ENCODE data around the gene AVPI1. TPM values are rescaled to one million over a fixed set of nuclear protein-coding genes. Genes with fewer than 3 reads are reported as not detected.

The AVPI1 gene
- total and polyA plus RNA-seq, 2 of the 13 experiments (the other 11 are each of a cell fraction or from before 2014, with no cell fraction given), result 39.8 to 61.2 TPM

- TF ChIP-seq PRDM4 (CRISPR knock-in tag; IDR thresholded peaks at IDR 0.05; ENCODE audit: borderline replicate concordance) (no peak), CC2D1A (CRISPR knock-in tag; IDR thresholded peaks at IDR 0.05) (no peak), ATM (IDR thresholded peaks at IDR 0.05; ENCODE audit: borderline replicate concordance) (no peak), SAP130 (CRISPR knock-in tag; IDR thresholded peaks at IDR 0.05; ENCODE audit: low read depth) (peak; percentile 51; the same call in 1 of the 2 replicates), SCMH1 (CRISPR knock-in tag; IDR thresholded peaks at IDR 0.05; ENCODE audit: borderline replicate concordance) (no peak), ONECUT2 (CRISPR knock-in tag; IDR thresholded peaks at IDR 0.05) (no peak), ZNF337 (CRISPR knock-in tag; IDR thresholded peaks at IDR 0.05; ENCODE audit: borderline replicate concordance, low read depth) (no peak), ZNF484 (CRISPR knock-in tag; IDR thresholded peaks at IDR 0.05; ENCODE audit: borderline replicate concordance, low read depth) (no peak), AHR (CRISPR knock-in tag; IDR thresholded peaks at IDR 0.05) (no peak), ZNF557 (CRISPR knock-in tag; IDR thresholded peaks at IDR 0.05) (no peak), ZNF607 (CRISPR knock-in tag; IDR thresholded peaks at IDR 0.05; ENCODE audit: borderline replicate concordance) (0 out of 2 replicates have a peak, but pooled peaks have one; percentile 9), POLR2A (IDR thresholded peaks at IDR 0.05; ENCODE audit: insufficient read depth in 1 of 2, low read depth in 2 of 2, low read length in 2 of 2) (peak in 1 of 2 experiments; percentile 54; a peak in 3 of 4 replicates), ELF4 (CRISPR knock-in tag; IDR thresholded peaks at IDR 0.05; ENCODE audit: borderline replicate concordance) (0 out of 2 replicates have a peak, but pooled peaks have one; percentile 33), TP53 (CRISPR knock-in tag; conservative IDR thresholded peaks at IDR 0.05) (0 out of 2 replicates have a peak, but pooled peaks have one; percentile 8), MNT (IDR thresholded peaks at IDR 0.05) (no peak), ZBTB1 (CRISPR knock-in tag; IDR thresholded peaks at IDR 0.05; ENCODE audit: borderline replicate concordance) (no peak), RXRB (CRISPR knock-in tag; IDR thresholded peaks at IDR 0.05; ENCODE audit: borderline replicate concordance) (0 out of 2 replicates have a peak, but pooled peaks have one; percentile 23), SP4 (CRISPR knock-in tag; IDR thresholded peaks at IDR 0.05) (no peak)
- TF ChIP-seq, protein P1, sequence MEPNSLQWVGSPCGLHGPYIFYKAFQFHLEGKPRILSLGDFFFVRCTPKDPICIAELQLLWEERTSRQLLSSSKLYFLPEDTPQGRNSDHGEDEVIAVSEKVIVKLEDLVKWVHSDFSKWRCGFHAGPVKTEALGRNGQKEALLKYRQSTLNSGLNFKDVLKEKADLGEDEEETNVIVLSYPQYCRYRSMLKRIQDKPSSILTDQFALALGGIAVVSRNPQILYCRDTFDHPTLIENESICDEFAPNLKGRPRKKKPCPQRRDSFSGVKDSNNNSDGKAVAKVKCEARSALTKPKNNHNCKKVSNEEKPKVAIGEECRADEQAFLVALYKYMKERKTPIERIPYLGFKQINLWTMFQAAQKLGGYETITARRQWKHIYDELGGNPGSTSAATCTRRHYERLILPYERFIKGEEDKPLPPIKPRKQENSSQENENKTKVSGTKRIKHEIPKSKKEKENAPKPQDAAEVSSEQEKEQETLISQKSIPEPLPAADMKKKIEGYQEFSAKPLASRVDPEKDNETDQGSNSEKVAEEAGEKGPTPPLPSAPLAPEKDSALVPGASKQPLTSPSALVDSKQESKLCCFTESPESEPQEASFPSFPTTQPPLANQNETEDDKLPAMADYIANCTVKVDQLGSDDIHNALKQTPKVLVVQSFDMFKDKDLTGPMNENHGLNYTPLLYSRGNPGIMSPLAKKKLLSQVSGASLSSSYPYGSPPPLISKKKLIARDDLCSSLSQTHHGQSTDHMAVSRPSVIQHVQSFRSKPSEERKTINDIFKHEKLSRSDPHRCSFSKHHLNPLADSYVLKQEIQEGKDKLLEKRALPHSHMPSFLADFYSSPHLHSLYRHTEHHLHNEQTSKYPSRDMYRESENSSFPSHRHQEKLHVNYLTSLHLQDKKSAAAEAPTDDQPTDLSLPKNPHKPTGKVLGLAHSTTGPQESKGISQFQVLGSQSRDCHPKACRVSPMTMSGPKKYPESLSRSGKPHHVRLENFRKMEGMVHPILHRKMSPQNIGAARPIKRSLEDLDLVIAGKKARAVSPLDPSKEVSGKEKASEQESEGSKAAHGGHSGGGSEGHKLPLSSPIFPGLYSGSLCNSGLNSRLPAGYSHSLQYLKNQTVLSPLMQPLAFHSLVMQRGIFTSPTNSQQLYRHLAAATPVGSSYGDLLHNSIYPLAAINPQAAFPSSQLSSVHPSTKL (CRISPR knock-in tag; IDR thresholded peaks at IDR 0.05), result peak; percentile 35; the same call in 1 of the 2 replicates
Observed at GRCh38 chr10:97687785-97688781, 1.0 kb upstream of the AVPI1 start (continued).

Measured in HepG2 (cell line).